IPS DF 6.9 (cell line): ENCODE measurements around the gene KDM5A.
"Not testable (repeated sequence)": the region's sequence is repeated elsewhere in the genome, so short reads cannot be mapped to it uniquely, and the experiment has no call there.

Experiments used
- DNase-seq: peaks from one replicate; pipeline ENCODE4 v3.0.0-alpha.2; 2013; ENCODE audit warnings: low read depth, low spot score
- H3K27ac ChIP-seq: one replicate; pipeline ENCODE4 v1.5.1; 2013; ENCODE audit warnings: low read length, control low read depth
- H3K27me3 ChIP-seq: 2 replicates; pipeline ENCODE4 v1.6.1; 2013; ENCODE audit warnings: mild to moderate bottlenecking, low read length; ENCODE audit not compliant: control insufficient read depth, insufficient read depth
- H3K36me3 ChIP-seq: 2 replicates; pipeline ENCODE4 v1.6.1; 2013; ENCODE audit warnings: low read length; ENCODE audit not compliant: control insufficient read depth, insufficient read depth
- H3K4me1 ChIP-seq: 2 replicates; pipeline ENCODE4 v1.6.1; 2013; ENCODE audit warnings: low read length; ENCODE audit not compliant: control insufficient read depth, insufficient read depth
- H3K4me3 ChIP-seq: 2 replicates; pipeline ENCODE4 v1.5.1; 2013; ENCODE audit warnings: mild to moderate bottlenecking, low read length
- H3K9me3 ChIP-seq: 2 replicates; pipeline ENCODE4 v1.6.1; 2013; ENCODE audit warnings: low read length, inconsistent platforms; ENCODE audit not compliant: control insufficient read depth, insufficient read depth
- WGBS: extraction: QIAGEN DNeasy Blood & Tissue Kit; methylation state at CpG from one replicate; pipeline ENCODE4 v1.1.7; 2013; ENCODE audit warnings: mixed read lengths, missing lambda C conversion rate; ENCODE audit not compliant: insufficient read length, insufficient coverage; 5-methylcytosine and 5-hydroxymethylcytosine counted together

KDM5A gene

GRCh38 chr12:302766-303165, 86.4 kb downstream of the KDM5A start:
- H3K27me3 ChIP-seq, H3K4me1 ChIP-seq, H3K4me3 ChIP-seq, H3K9me3 ChIP-seq, DNase-seq, H3K27ac ChIP-seq: not testable (repeated sequence)
- no CpG with 5 or more reads among the region's 3 CpGs for WGBS
- peaks cover 11% of the 10 kb centered on the region; the same call in 1 of the 2 replicates for H3K36me3 ChIP-seq

- not testable (repeated sequence) for H3K36me3 ChIP-seq, H3K27ac ChIP-seq, H3K4me1 ChIP-seq, H3K9me3 ChIP-seq, H3K4me3 ChIP-seq, DNase-seq, H3K27me3 ChIP-seq
- no CpG with 5 or more reads among the region's 1 CpG for WGBS
Observed at GRCh38 chr12:300166-300565, 89.0 kb downstream of the KDM5A start.

GRCh38 chr12:299511-299910, 89.6 kb downstream of the KDM5A start:
- no CpG with 5 or more reads among the region's 5 CpGs for WGBS
- not testable (repeated sequence) for H3K27me3 ChIP-seq

GRCh38 chr12:298059-298458, 91.1 kb downstream of the KDM5A start:
- WGBS = no CpG with 5 or more reads among the region's 8 CpGs
- H3K4me3 ChIP-seq, H3K36me3 ChIP-seq: not testable (repeated sequence)

More at GRCh38 chr12:299511-299910, 89.6 kb downstream of the KDM5A start:
- not testable (repeated sequence) for H3K9me3 ChIP-seq, H3K36me3 ChIP-seq, H3K27ac ChIP-seq, H3K4me1 ChIP-seq, H3K4me3 ChIP-seq, DNase-seq

GRCh38 chr12:295132-295531, 94.0 kb downstream of the KDM5A start:
- Histone ChIP-seq H3K9me3 (no peaks in the 10 kb centered on the region), H3K27me3 (no peaks in the 10 kb centered on the region), H3K27ac (no peak overlapping the region), H3K4me1 (no peaks in the 10 kb centered on the region), H3K4me3 (no peak overlapping the region), H3K36me3 (peaks cover 2% of the 10 kb centered on the region; the same call in 1 of the 2 replicates)
- DNase-seq = no peak
- no CpG with 5 or more reads among the region's 1 CpG for WGBS

More at GRCh38 chr12:298059-298458, 91.1 kb downstream of the KDM5A start:
- not testable (repeated sequence) for H3K9me3 ChIP-seq, DNase-seq, H3K4me1 ChIP-seq, H3K27me3 ChIP-seq, H3K27ac ChIP-seq

- H3K36me3 ChIP-seq = peaks cover 2% of the 10 kb centered on the region; the same call in 1 of the 2 replicates
- no peak for DNase-seq
- no CpG with 5 or more reads among the region's 5 CpGs for WGBS
Observed at GRCh38 chr12:293199-293598, 95.9 kb downstream of the KDM5A start.

GRCh38 chr12:292186-292585, 96.9 kb downstream of the KDM5A start:
- no peak for DNase-seq
- WGBS = no CpG with 5 or more reads among the region's 1 CpG
- H3K9me3 ChIP-seq = no peaks in the 10 kb centered on the region
- no peaks in the 10 kb centered on the region for H3K4me1 ChIP-seq
- no peaks in the 10 kb centered on the region for H3K27me3 ChIP-seq
- no peak overlapping the region for H3K4me3 ChIP-seq
- H3K36me3 ChIP-seq = peaks cover 2% of the 10 kb centered on the region; the same call in 1 of the 2 replicates
- H3K27ac ChIP-seq = no peak overlapping the region

More at GRCh38 chr12:293199-293598, 95.9 kb downstream of the KDM5A start:
- Histone ChIP-seq H3K4me3 (no peak overlapping the region), H3K27me3 (no peaks in the 10 kb centered on the region), H3K27ac (no peak overlapping the region), H3K4me1 (no peaks in the 10 kb centered on the region), H3K9me3 (no peaks in the 10 kb centered on the region)

- DNase-seq = no peak
- H3K36me3 ChIP-seq = peaks cover 2% of the 10 kb centered on the region; the same call in 1 of the 2 replicates
- no peak overlapping the region for H3K4me3 ChIP-seq
- no CpG with 5 or more reads among the region's 1 CpG for WGBS
- no peaks in the 10 kb centered on the region for H3K4me1 ChIP-seq
- no peaks in the 10 kb centered on the region for H3K9me3 ChIP-seq
- no peaks in the 10 kb centered on the region for H3K27me3 ChIP-seq
- no peak overlapping the region for H3K27ac ChIP-seq
Observed at GRCh38 chr12:291153-291723, 97.9 kb downstream of the KDM5A start.

- Histone ChIP-seq H3K27ac (no peak overlapping the region), H3K27me3 (no peaks in the 10 kb centered on the region), H3K9me3 (no peaks in the 10 kb centered on the region), H3K4me3 (no peak overlapping the region), H3K4me1 (no peaks in the 10 kb centered on the region), H3K36me3 (peaks cover 6% of the 10 kb centered on the region; the same call in 1 of the 2 replicates)
- no peak for DNase-seq
- no CpG with 5 or more reads among the region's 5 CpGs for WGBS
Observed at GRCh38 chr12:288687-289086, 100.4 kb downstream of the KDM5A start.

GRCh38 chr12:286531-287300, 102.4 kb downstream of the KDM5A start:
- no CpG with 5 or more reads among the region's 5 CpGs for WGBS
- Histone ChIP-seq H3K27ac (no peak overlapping the region), H3K4me3 (no peak overlapping the region), H3K4me1 (no peaks in the 10 kb centered on the region), H3K27me3 (no peaks in the 10 kb centered on the region), H3K36me3 (peaks cover 4% of the 10 kb centered on the region; the same call in 1 of the 2 replicates), H3K9me3 (no peaks in the 10 kb centered on the region)
- DNase-seq = no peak
